GM12878 (cell line): ENCODE measurements around the gene SCT. TPM values are rescaled to one million over a fixed set of nuclear protein-coding genes. Genes with fewer than 3 reads are reported as not detected.

Experiments
- ATAC-seq: fragments of 200-7000 bp; cut with Tn5 transposase; 3 replicates; pipeline ENCODE4 v1.9.1; 2020; ENCODE audit warnings: mild to moderate bottlenecking, moderate library complexity
- BruUV-seq: library from RNA; stranded (reverse); fragments of 400-500 nt; replicated peaks from 2 replicates; lab custom pipeline; 2021; lab: Mats Ljungman, UMichigan
- CTCF ChIA-PET: fragments of 300-600 bp; sonication (Branson Sonifier 250); formaldehyde crosslinking; extraction: SDS; loops from one replicate; lab custom pipeline; 2021; ENCODE audit warnings: inconsistent platforms; lab: Yijun Ruan, JAX
- POLR2A ChIA-PET: fragments of 350-600 bp; formaldehyde crosslinking; extraction: SDS; loops from one replicate; lab custom pipeline; 2021; ENCODE audit warnings: inconsistent platforms; lab: Charles Lee
- RAD21 ChIA-PET: fragments of 300-600 bp; sonication (Branson Sonifier 250); formaldehyde crosslinking; loops from one replicate; lab custom pipeline; 2023; ENCODE audit warnings: antibody characterized with exemption; ENCODE audit not compliant: unreplicated experiment; lab: Charles Lee
- SMC1A ChIA-PET: fragments of 300-600 bp; sonication (Branson Sonifier 250); formaldehyde crosslinking; loops from one replicate; lab custom pipeline; 2023; ENCODE audit not compliant: unreplicated experiment, uncharacterized antibody; lab: Charles Lee
- DNase-seq: peaks from one replicate; pipeline ENCODE4 v3.0.0-alpha.2; 2011; ENCODE audit warnings: low read depth, low spot score
- FAIRE-seq: peaks from 3 replicates; lab custom pipeline; 2011; peaks lifted over from hg19 to GRCh38; lab: Jason Lieb, UNC
- H2AFZ ChIP-seq: 2 replicates; pipeline ENCODE4 v1.6.0; 2011; ENCODE audit warnings: low read depth, low read length, control low read depth; ENCODE audit not compliant: control insufficient read depth
- H3K27ac ChIP-seq: 2 replicates; pipeline ENCODE4 v1.5.1; 2011; ENCODE audit warnings: control low read depth; ENCODE audit not compliant: control insufficient read depth, insufficient read depth
- H3K27me3 ChIP-seq, 2 experiments: replicated peaks in 1 of 2; 2 replicates each; pipeline versions ENCODE4 v1.6.0 to v1.6.1; 2011; ENCODE audit warnings: low read length in 1 of 2; ENCODE audit not compliant: control insufficient read depth in 2 of 2, insufficient read depth in 2 of 2
- H3K36me3 ChIP-seq, 2 experiments: 2 replicates each; pipeline ENCODE4 v1.5.1; 2011; ENCODE audit warnings: low read length in 1 of 2; ENCODE audit not compliant: control insufficient read depth in 2 of 2, insufficient read depth in 2 of 2
- H3K4me1 ChIP-seq: 2 replicates; pipeline ENCODE4 v1.6.1; 2011; ENCODE audit warnings: mild to moderate bottlenecking, low read length, moderate library complexity, mixed read lengths; ENCODE audit not compliant: control insufficient read depth, insufficient read depth
- H3K4me2 ChIP-seq: 2 replicates; pipeline ENCODE4 v1.6.0; 2011; ENCODE audit warnings: control low read depth; ENCODE audit not compliant: control insufficient read depth, insufficient read depth
- H3K4me3 ChIP-seq: fragments of 200-600 bp; sonication (generic); 2 replicates; pipeline ENCODE4 v1.5.1; 2016
- H3K79me2 ChIP-seq: 2 replicates; pipeline ENCODE4 v1.6.0; 2011; ENCODE audit warnings: low read length; ENCODE audit not compliant: control insufficient read depth, insufficient read depth
- H3K9ac ChIP-seq: 2 replicates; pipeline ENCODE4 v1.8.0; 2011; ENCODE audit warnings: low read length, control low read depth, mixed read lengths; ENCODE audit not compliant: control insufficient read depth, insufficient read depth
- H3K9me3 ChIP-seq: replicated peaks from 3 replicates; pipeline ENCODE4 v1.5.1; 2011; ENCODE audit warnings: mild to moderate bottlenecking, low read length; ENCODE audit not compliant: control insufficient read depth, insufficient read depth
- H4K20me1 ChIP-seq: 2 replicates; pipeline ENCODE4 v1.6.0; 2011; ENCODE audit not compliant: control insufficient read depth, insufficient read depth
- BACH1 ChIP-seq: fragments of 450-650 bp; IDR thresholded peaks from 2 replicates; pipeline ENCODE4 v1.6.1; 2017; ENCODE audit warnings: mild to moderate bottlenecking, borderline replicate concordance
- BRCA1 ChIP-seq: IDR thresholded peaks from 2 replicates; pipeline ENCODE4 v1.6.1; 2011; ENCODE audit warnings: low read depth, low read length, improper control_type of control experiment
- CBFB ChIP-seq: IDR thresholded peaks from 2 replicates; pipeline ENCODE4 v1.6.1; 2016; ENCODE audit warnings: antibody characterized with exemption, low read depth
- GATAD2B ChIP-seq: fragments of 450-650 bp; conservative IDR thresholded peaks from 2 replicates; pipeline ENCODE4 v1.6.1; 2017; ENCODE audit warnings: low read depth, mild to moderate bottlenecking, moderate library complexity
- HDAC2 ChIP-seq: fragments of 200-600 bp; sonication (generic); IDR thresholded peaks from 2 replicates; pipeline ENCODE4 v1.6.1; 2017
- MTA2 ChIP-seq: fragments of 450-650 bp; IDR thresholded peaks from 2 replicates; pipeline ENCODE4 v1.6.1; 2016; ENCODE audit warnings: low read depth, mild to moderate bottlenecking, moderate library complexity
- NR2C2 ChIP-seq: IDR thresholded peaks from 2 replicates; pipeline ENCODE4 v1.6.1; 2011; ENCODE audit warnings: borderline replicate concordance, low read depth; ENCODE audit not compliant: control insufficient read depth, insufficient read length
- POLR2A ChIP-seq: IDR thresholded peaks from 2 replicates; pipeline ENCODE4 v1.6.1; 2011; ENCODE audit warnings: low read depth, mild to moderate bottlenecking, low read length
- RFX5 ChIP-seq: IDR thresholded peaks from 2 replicates; pipeline ENCODE4 v1.6.1; 2011; ENCODE audit warnings: low read depth, low read length, improper control_type of control experiment
- SREBF2 ChIP-seq: IDR thresholded peaks from 2 replicates; pipeline ENCODE4 v1.6.1; 2012; ENCODE audit warnings: mild to moderate bottlenecking, low read length
- ZNF217 ChIP-seq: fragments of 450-650 bp; IDR thresholded peaks from 2 replicates; pipeline ENCODE4 v1.6.1; 2017; ENCODE audit warnings: antibody characterized with exemption, mild to moderate bottlenecking
- WGBS: methylation state at CpG from one replicate; pipeline ENCODE4 v1.1.6; 2016; ENCODE audit warnings: low lambda C conversion rate; ENCODE audit not compliant: insufficient replicate concordance, insufficient coverage; ENCODE audit errors: missing lambda C conversion rate; 5-methylcytosine and 5-hydroxymethylcytosine counted together
- in situ Hi-C: fragments of 300-500 bp; cut with MboI; formaldehyde crosslinking; loops from 9 replicates; pipeline ENCODE4 v1.14.3; 2018; ENCODE audit warnings: mixed read lengths
- intact Hi-C: fragments of 100-400 bp; cut with micrococcal nuclease; formaldehyde crosslinking; loops from one replicate; pipeline ENCODE4 v1.14.2; 2022; ENCODE audit not compliant: unreplicated experiment
- polyA plus RNA-seq, 11 experiments: library from polyadenylated mRNA; depleted of rRNA in 4 of 11; unstranded in 6 of 11; stranded (reverse) in 5 of 11; fragments of >200 nt; fragmentation: Nextera tagmentation in 4 of 11; fragmentation: Illumina TruSeq in 1 of 11; extraction: Ambion mirVana in 4 of 11; extraction: Trizol in 1 of 11; gene quantifications; 1 replicate in 1 of 11; 2 replicates in 10 of 11; pipeline versions ENCODE4 v1.2.1 to v1.2.3, GENCODE V29; 2011 to 2016; ENCODE audit warnings: inconsistent platforms in 2 of 11, missing spikeins in 2 of 11, low read depth in 1 of 11
- total RNA-seq, 4 experiments: library from RNA; depleted of rRNA in 3 of 4; stranded (reverse); fragments of >200 nt in 3 of 4; fragmentation: Illumina TruSeq in 1 of 4; extraction: Trizol in 1 of 4; gene quantifications; 2 replicates each; pipeline versions ENCODE4 v1.2.1 to v1.2.3, GENCODE V29; 2013 to 2021
- TF ChIP-seq, protein P1 (sequence below): IDR thresholded peaks from 2 replicates; pipeline ENCODE4 v1.6.1; 2011; ENCODE audit warnings: low read depth, low read length, improper control_type of control experiment, borderline replicate concordance
- TF ChIP-seq, protein P2 (sequence below): fragments of 450-650 bp; IDR thresholded peaks from 2 replicates; pipeline ENCODE4 v1.6.1; 2016; ENCODE audit warnings: mild to moderate bottlenecking, moderate library complexity, borderline replicate concordance
- TF ChIP-seq, protein P3 (sequence below): fragments of 450-650 bp; IDR thresholded peaks from 2 replicates; pipeline ENCODE4 v1.6.1; 2017; ENCODE audit warnings: mild to moderate bottlenecking, moderate library complexity

Gene SCT
- total and polyA plus RNA-seq, 10 of the 15 experiments (the other 5 are each of a cell fraction or from before 2014, with no cell fraction given), result not detected

DNA sequence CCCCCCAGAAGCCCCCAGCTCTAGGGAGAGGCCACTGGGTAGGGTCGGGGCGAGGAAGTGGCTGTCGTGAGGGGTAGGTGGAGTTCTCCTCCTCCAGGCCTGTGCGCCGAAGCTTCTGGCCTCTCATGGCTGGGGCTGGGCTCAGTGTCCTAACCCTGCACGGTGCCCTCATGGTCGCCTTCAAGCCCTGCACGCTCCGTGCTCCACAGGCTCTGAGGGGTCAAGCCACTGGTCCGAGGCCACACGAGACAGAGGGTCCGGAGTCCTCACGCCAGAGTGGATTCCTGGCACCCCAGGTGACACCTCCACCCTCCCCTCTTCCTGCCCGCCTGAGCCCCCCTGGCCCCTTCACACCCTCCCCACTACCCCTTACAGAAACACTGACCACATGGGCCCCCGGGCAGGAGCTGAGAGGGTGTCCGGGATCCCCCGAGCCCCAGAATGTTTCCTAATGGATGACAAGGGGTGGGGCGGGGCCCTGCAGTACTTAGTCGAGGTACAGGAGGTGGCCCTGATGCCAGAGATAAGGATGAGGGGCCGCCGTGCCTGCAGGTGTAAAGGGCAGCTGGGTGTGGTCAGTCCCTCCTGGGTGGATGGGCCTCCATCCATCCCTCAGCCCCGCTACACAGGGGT, 1.2 kb downstream of the SCT start:
- no peak overlapping the region for H3K9ac ChIP-seq
- H3K4me3 ChIP-seq, result no peak overlapping the region
- H4K20me1 ChIP-seq, result no peaks in the 10 kb centered on the region
- no peak overlapping the region for H3K27ac ChIP-seq
- no peaks in the 10 kb centered on the region for H3K27me3 ChIP-seq
- H3K9me3 ChIP-seq, result no peaks in the 10 kb centered on the region
- ChIA-PET POLR2A (no interaction called here), RAD21 (no interaction called here), CTCF (interaction anchor here (1.1 kb wide), 1 partner anchor 100 kb away, joined by 3 read pairs; no protein-coding TSS in a partner anchor), SMC1A (no interaction called here)
- peaks cover 25% of the 10 kb centered on the region for H3K4me1 ChIP-seq
- no peak for DNase-seq
- ATAC-seq, result no peak
- H3K36me3 ChIP-seq, result no peaks in the 10 kb centered on the region
- no TSS peak for BruUV-seq
- no peak overlapping the region for H3K4me2 ChIP-seq
- in situ Hi-C loops, result no loop called here
- no peaks in the 10 kb centered on the region for H3K79me2 ChIP-seq
- intact Hi-C loops, result no loop called here
- WGBS, result 59% methylated on average over 20 of the region's 22 CpGs
- H2AFZ ChIP-seq, result no peak overlapping the region
- no peak for FAIRE-seq
- TF ChIP-seq RFX5 (no peak), HDAC2 (no peak), ZNF217 (no peak), GATAD2B (no peak), NR2C2 (no peak), POLR2A (no peak), BACH1 (no peak), BRCA1 (no peak), SREBF2 (no peak), MTA2 (no peak), CBFB (no peak)
- TF ChIP-seq, protein P1, sequence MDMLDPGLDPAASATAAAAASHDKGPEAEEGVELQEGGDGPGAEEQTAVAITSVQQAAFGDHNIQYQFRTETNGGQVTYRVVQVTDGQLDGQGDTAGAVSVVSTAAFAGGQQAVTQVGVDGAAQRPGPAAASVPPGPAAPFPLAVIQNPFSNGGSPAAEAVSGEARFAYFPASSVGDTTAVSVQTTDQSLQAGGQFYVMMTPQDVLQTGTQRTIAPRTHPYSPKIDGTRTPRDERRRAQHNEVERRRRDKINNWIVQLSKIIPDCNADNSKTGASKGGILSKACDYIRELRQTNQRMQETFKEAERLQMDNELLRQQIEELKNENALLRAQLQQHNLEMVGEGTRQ, result no peak
- TF ChIP-seq, protein P2, sequence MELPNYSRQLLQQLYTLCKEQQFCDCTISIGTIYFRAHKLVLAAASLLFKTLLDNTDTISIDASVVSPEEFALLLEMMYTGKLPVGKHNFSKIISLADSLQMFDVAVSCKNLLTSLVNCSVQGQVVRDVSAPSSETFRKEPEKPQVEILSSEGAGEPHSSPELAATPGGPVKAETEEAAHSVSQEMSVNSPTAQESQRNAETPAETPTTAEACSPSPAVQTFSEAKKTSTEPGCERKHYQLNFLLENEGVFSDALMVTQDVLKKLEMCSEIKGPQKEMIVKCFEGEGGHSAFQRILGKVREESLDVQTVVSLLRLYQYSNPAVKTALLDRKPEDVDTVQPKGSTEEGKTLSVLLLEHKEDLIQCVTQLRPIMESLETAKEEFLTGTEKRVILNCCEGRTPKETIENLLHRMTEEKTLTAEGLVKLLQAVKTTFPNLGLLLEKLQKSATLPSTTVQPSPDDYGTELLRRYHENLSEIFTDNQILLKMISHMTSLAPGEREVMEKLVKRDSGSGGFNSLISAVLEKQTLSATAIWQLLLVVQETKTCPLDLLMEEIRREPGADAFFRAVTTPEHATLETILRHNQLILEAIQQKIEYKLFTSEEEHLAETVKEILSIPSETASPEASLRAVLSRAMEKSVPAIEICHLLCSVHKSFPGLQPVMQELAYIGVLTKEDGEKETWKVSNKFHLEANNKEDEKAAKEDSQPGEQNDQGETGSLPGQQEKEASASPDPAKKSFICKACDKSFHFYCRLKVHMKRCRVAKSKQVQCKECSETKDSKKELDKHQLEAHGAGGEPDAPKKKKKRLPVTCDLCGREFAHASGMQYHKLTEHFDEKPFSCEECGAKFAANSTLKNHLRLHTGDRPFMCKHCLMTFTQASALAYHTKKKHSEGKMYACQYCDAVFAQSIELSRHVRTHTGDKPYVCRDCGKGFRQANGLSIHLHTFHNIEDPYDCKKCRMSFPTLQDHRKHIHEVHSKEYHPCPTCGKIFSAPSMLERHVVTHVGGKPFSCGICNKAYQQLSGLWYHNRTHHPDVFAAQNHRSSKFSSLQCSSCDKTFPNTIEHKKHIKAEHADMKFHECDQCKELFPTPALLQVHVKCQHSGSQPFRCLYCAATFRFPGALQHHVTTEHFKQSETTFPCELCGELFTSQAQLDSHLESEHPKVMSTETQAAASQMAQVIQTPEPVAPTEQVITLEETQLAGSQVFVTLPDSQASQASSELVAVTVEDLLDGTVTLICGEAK, result no peak
- TF ChIP-seq, protein P3, sequence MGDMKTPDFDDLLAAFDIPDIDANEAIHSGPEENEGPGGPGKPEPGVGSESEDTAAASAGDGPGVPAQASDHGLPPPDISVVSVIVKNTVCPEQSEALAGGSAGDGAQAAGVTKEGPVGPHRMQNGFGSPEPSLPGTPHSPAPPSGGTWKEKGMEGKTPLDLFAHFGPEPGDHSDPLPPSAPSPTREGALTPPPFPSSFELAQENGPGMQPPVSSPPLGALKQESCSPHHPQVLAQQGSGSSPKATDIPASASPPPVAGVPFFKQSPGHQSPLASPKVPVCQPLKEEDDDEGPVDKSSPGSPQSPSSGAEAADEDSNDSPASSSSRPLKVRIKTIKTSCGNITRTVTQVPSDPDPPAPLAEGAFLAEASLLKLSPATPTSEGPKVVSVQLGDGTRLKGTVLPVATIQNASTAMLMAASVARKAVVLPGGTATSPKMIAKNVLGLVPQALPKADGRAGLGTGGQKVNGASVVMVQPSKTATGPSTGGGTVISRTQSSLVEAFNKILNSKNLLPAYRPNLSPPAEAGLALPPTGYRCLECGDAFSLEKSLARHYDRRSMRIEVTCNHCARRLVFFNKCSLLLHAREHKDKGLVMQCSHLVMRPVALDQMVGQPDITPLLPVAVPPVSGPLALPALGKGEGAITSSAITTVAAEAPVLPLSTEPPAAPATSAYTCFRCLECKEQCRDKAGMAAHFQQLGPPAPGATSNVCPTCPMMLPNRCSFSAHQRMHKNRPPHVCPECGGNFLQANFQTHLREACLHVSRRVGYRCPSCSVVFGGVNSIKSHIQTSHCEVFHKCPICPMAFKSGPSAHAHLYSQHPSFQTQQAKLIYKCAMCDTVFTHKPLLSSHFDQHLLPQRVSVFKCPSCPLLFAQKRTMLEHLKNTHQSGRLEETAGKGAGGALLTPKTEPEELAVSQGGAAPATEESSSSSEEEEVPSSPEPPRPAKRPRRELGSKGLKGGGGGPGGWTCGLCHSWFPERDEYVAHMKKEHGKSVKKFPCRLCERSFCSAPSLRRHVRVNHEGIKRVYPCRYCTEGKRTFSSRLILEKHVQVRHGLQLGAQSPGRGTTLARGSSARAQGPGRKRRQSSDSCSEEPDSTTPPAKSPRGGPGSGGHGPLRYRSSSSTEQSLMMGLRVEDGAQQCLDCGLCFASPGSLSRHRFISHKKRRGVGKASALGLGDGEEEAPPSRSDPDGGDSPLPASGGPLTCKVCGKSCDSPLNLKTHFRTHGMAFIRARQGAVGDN, result no peak
